Neural cell (in vitro differentiated cells): ENCODE measurements around the gene KRTAP10-2. TPM values are rescaled to one million over a fixed set of nuclear protein-coding genes. Genes with fewer than 3 reads are reported as not detected.

Source experiments
- H2AFZ ChIP-seq: fragments of 200-600, 300-800 bp; sonication (generic), shearing (Covaris generic); 2 replicates; pipeline ENCODE4 v1.6.0; 2014; ENCODE audit warnings: low read depth, mild to moderate bottlenecking, antibody characterized with exemption, low read length, moderate library complexity
- H3F3A ChIP-seq: fragments of 200-600 bp; shearing (Covaris generic); 2 replicates; pipeline ENCODE4 v1.6.1; 2016; ENCODE audit warnings: mild to moderate bottlenecking, moderate library complexity, mixed read lengths, antibody characterized with exemption, low read length; ENCODE audit not compliant: insufficient read depth, poor library complexity, severe bottlenecking
- H3K27ac ChIP-seq: fragments of 200-600, 300-800 bp; sonication (generic), shearing (Covaris generic); 2 replicates; pipeline ENCODE4 v1.5.1; 2014; ENCODE audit warnings: mild to moderate bottlenecking, low read length, moderate library complexity
- H3K27me3 ChIP-seq: fragments of 300-800, 200-600 bp; sonication (generic), shearing (Covaris generic); 2 replicates; pipeline ENCODE4 v1.6.0; 2014; ENCODE audit warnings: mild to moderate bottlenecking, low read depth, low read length, moderate library complexity; ENCODE audit not compliant: insufficient read depth
- H3K36me3 ChIP-seq: fragments of 300-800, 200-600 bp; sonication (generic), shearing (Covaris generic); 2 replicates; pipeline ENCODE4 v1.5.1; 2014; ENCODE audit warnings: mild to moderate bottlenecking, antibody characterized with exemption, low read length, moderate library complexity; ENCODE audit not compliant: insufficient read depth
- H3K4me2 ChIP-seq: fragments of 300-800, 200-600 bp; sonication (generic), shearing (Covaris generic); 2 replicates; pipeline ENCODE4 v1.6.0; 2014; ENCODE audit warnings: mild to moderate bottlenecking, low read length
- H3K4me3 ChIP-seq: fragments of 300-800, 200-600 bp; sonication (generic), shearing (Covaris generic); 2 replicates; pipeline ENCODE4 v1.5.1; 2014; ENCODE audit warnings: mild to moderate bottlenecking, low read length, moderate library complexity
- H3K79me2 ChIP-seq: fragments of 200-600 bp; shearing (Covaris generic); replicated peaks from 2 replicates; pipeline ENCODE4 v1.6.0; 2014; ENCODE audit warnings: mild to moderate bottlenecking, low read length, moderate library complexity; ENCODE audit not compliant: insufficient read depth
- H3K9ac ChIP-seq: fragments of 300-800, 200-600 bp; sonication (generic), shearing (Covaris generic); 2 replicates; pipeline ENCODE4 v1.6.1; 2016; ENCODE audit warnings: mild to moderate bottlenecking, low read length, mixed read lengths
- H3K9me2 ChIP-seq: fragments of 200-600 bp; shearing (Covaris generic); 2 replicates; pipeline ENCODE4 v1.6.1; 2016; ENCODE audit warnings: mild to moderate bottlenecking, low read length, mixed read lengths; ENCODE audit not compliant: insufficient read depth
- H3K9me3 ChIP-seq: fragments of 200-600, 300-800 bp; sonication (generic), shearing (Covaris generic); 2 replicates; pipeline ENCODE4 v1.6.1; 2016; ENCODE audit warnings: mild to moderate bottlenecking, mixed run types, low read length, moderate library complexity, mixed read lengths
- H4K20me1 ChIP-seq: fragments of 200-600 bp; shearing (Covaris generic); 2 replicates; pipeline ENCODE4 v1.6.1; 2016; ENCODE audit warnings: mild to moderate bottlenecking, mixed run types; ENCODE audit not compliant: insufficient read depth
- CTCF ChIP-seq: fragments of 450-650 bp; IDR thresholded peaks from 2 replicates; pipeline ENCODE4 v1.5.1; 2014; ENCODE audit warnings: antibody characterized with exemption, mild to moderate bottlenecking, moderate library complexity; ENCODE audit not compliant: poor library complexity, severe bottlenecking
- EP300 ChIP-seq: fragments of 450-650 bp; conservative IDR thresholded peaks from 2 replicates; pipeline ENCODE4 v1.6.1; 2014; ENCODE audit warnings: antibody characterized with exemption, mild to moderate bottlenecking, moderate library complexity; ENCODE audit not compliant: poor library complexity, severe bottlenecking
- EZH2 ChIP-seq: fragments of 200-600, 300-800 bp; shearing (Covaris generic), sonication (generic); IDR thresholded peaks from 2 replicates; pipeline ENCODE4 v1.6.1; 2014; ENCODE audit warnings: antibody characterized with exemption, low read length, borderline replicate concordance, mild to moderate bottlenecking; ENCODE audit not compliant: insufficient read depth, poor library complexity, severe bottlenecking
- MXI1 ChIP-seq: fragments of 450-650 bp; conservative IDR thresholded peaks from 2 replicates; pipeline ENCODE4 v1.6.1; 2014; ENCODE audit warnings: antibody characterized with exemption, mild to moderate bottlenecking; ENCODE audit not compliant: poor library complexity, severe bottlenecking
- POLR2AphosphoS5 ChIP-seq: IDR thresholded peaks from 2 replicates; pipeline ENCODE4 v1.6.1; 2012
- RAD21 ChIP-seq: fragments of 450-650 bp; conservative IDR thresholded peaks from 2 replicates; pipeline ENCODE4 v1.6.1; 2014; ENCODE audit warnings: antibody characterized with exemption, mild to moderate bottlenecking, moderate library complexity
- REST ChIP-seq: IDR thresholded peaks from 2 replicates; pipeline ENCODE4 v1.6.1; 2012; ENCODE audit warnings: borderline replicate concordance
- SMC3 ChIP-seq: fragments of 450-650 bp; conservative IDR thresholded peaks from 2 replicates; pipeline ENCODE4 v1.6.1; 2014; ENCODE audit warnings: antibody characterized with exemption, mild to moderate bottlenecking, moderate library complexity; ENCODE audit not compliant: poor library complexity
- TAF1 ChIP-seq: IDR thresholded peaks from 2 replicates; pipeline ENCODE4 v1.6.1; 2012; ENCODE audit warnings: low read depth
- polyA plus RNA-seq: library from polyadenylated mRNA; depleted of rRNA; stranded (reverse); fragments of >200 nt; gene quantifications from 2 replicates; pipeline ENCODE4 v1.2.3, GENCODE V29; 2014

KRTAP10-2 gene
- polyA plus RNA-seq, 1 donor from 2014 or later = not detected

- Histone ChIP-seq H3K9ac (no peak overlapping the region), H3K36me3 (no peaks in the 10 kb centered on the region), H3F3A (no peaks in the 10 kb centered on the region), H4K20me1 (no peaks in the 10 kb centered on the region), H3K9me3 (no peaks in the 10 kb centered on the region), H3K4me2 (no peak overlapping the region), H3K4me3 (no peak overlapping the region), H3K9me2 (no peaks in the 10 kb centered on the region), H2AFZ (no peak overlapping the region), H3K27me3 (no peaks in the 10 kb centered on the region), H3K79me2 (no peaks in the 10 kb centered on the region), H3K27ac (no peak overlapping the region)
- no peak for TF ChIP-seq RAD21
- TF ChIP-seq SMC3 = no peak
- no peak for TF ChIP-seq MXI1
- TF ChIP-seq REST = no peak
- no peak for TF ChIP-seq CTCF
- no peak for TF ChIP-seq EZH2
- no peak for TF ChIP-seq TAF1
- no peak for TF ChIP-seq EP300
- TF ChIP-seq POLR2AphosphoS5 = no peak
These were observed 25.8 kb downstream of the KRTAP10-2 start for GRCh38 chr21:44525391-44526095.

GRCh38 chr21:44524414-44525371 lies 26.6 kb downstream of the KRTAP10-2 start:
- no peak for TF ChIP-seq TAF1
- TF ChIP-seq SMC3 = no peak
- no peak for TF ChIP-seq EP300
- TF ChIP-seq MXI1 = no peak
- TF ChIP-seq EZH2 = no peak
- no peak for TF ChIP-seq CTCF
- no peak for TF ChIP-seq REST
- TF ChIP-seq RAD21 = no peak
- no peaks in the 10 kb centered on the region for H3K27me3 ChIP-seq
- H3K27ac ChIP-seq = no peak overlapping the region

More at GRCh38 chr21:44524414-44525371, 26.6 kb downstream of the KRTAP10-2 start:
- Histone ChIP-seq H3K9ac (no peak overlapping the region), H3K79me2 (no peaks in the 10 kb centered on the region), H3K4me2 (no peak overlapping the region), H4K20me1 (no peaks in the 10 kb centered on the region), H3K9me2 (no peaks in the 10 kb centered on the region), H2AFZ (no peak overlapping the region), H3K9me3 (peaks cover 2% of the 10 kb centered on the region), H3F3A (no peaks in the 10 kb centered on the region), H3K36me3 (no peaks in the 10 kb centered on the region), H3K4me3 (no peak overlapping the region)
